Fibroblast of lung (primary cell): ENCODE measurements around the gene MEF2A. TPM values are rescaled to one million over a fixed set of nuclear protein-coding genes. Genes with fewer than 3 reads are reported as not detected.

Source experiments
- DNase-seq, 2 donors: peaks; one replicate each; pipeline versions ENCODE4 v3.0.0 to v3.0.0-alpha.2; 2010; ENCODE audit warnings: low read depth in 2 of 2
- H2AFZ ChIP-seq: 2 replicates; pipeline ENCODE4 v1.5.1; 2012; ENCODE audit warnings: low read length, control low read depth, inconsistent platforms
- H3K27ac ChIP-seq: 2 replicates; pipeline ENCODE4 v1.5.1; 2011; ENCODE audit warnings: low read length, control low read depth; ENCODE audit not compliant: insufficient read depth
- H3K27me3 ChIP-seq: 2 replicates; pipeline ENCODE4 v1.5.1; 2011; ENCODE audit warnings: mild to moderate bottlenecking, low read length; ENCODE audit not compliant: control insufficient read depth, insufficient read depth
- H3K36me3 ChIP-seq: 2 replicates; pipeline ENCODE4 v1.5.1; 2011; ENCODE audit warnings: low read length; ENCODE audit not compliant: control insufficient read depth, insufficient read depth
- H3K4me1 ChIP-seq: 2 replicates; pipeline ENCODE4 v1.5.1; 2011; ENCODE audit warnings: low read length; ENCODE audit not compliant: control insufficient read depth, insufficient read depth; ENCODE audit errors: extremely low read depth
- H3K4me2 ChIP-seq: 2 replicates; pipeline ENCODE4 v1.5.1; 2011; ENCODE audit warnings: low read length, control low read depth; ENCODE audit not compliant: insufficient read depth; ENCODE audit errors: extremely low read depth
- H3K4me3 ChIP-seq, 4 experiments: fragments of 200-600 bp in 1 of 4; sonication (generic) in 1 of 4; replicated peaks in 1 of 4; 2 replicates each; pipeline ENCODE4 v1.5.1; 2011 to 2016; ENCODE audit warnings: low read length in 4 of 4, low read depth in 3 of 4, mild to moderate bottlenecking in 3 of 4, control low read depth in 2 of 4, inconsistent platforms in 1 of 4, mixed read lengths in 1 of 4; ENCODE audit not compliant: insufficient read depth in 1 of 4; ENCODE audit errors: control extremely low read depth in 1 of 4
- H3K79me2 ChIP-seq: 2 replicates; pipeline ENCODE4 v1.5.1; 2012; ENCODE audit warnings: mild to moderate bottlenecking, low read length, inconsistent platforms; ENCODE audit not compliant: control insufficient read depth, insufficient read depth
- H3K9ac ChIP-seq: 2 replicates; pipeline ENCODE4 v1.5.1; 2011; ENCODE audit warnings: mild to moderate bottlenecking, low read length, control low read depth; ENCODE audit not compliant: insufficient read depth
- H3K9me3 ChIP-seq: 2 replicates; pipeline ENCODE4 v1.5.1; 2012; ENCODE audit warnings: low read depth, low read length; ENCODE audit not compliant: control insufficient read depth, insufficient read depth
- H4K20me1 ChIP-seq: 2 replicates; pipeline ENCODE4 v1.5.1; 2011; ENCODE audit warnings: low read length; ENCODE audit not compliant: control insufficient read depth, insufficient read depth; ENCODE audit errors: extremely low read depth
- CTCF ChIP-seq, 2 donors: IDR thresholded peaks in 1 of 2; conservative IDR thresholded peaks in 1 of 2; 1 replicate in 1 of 2; 2 replicates in 1 of 2; pipeline ENCODE4 v1.5.1; 2011 to 2012; ENCODE audit warnings: low read length in 2 of 2, control low read depth in 1 of 2, inconsistent platforms in 1 of 2, low read depth in 1 of 2, mild to moderate bottlenecking in 1 of 2
- EZH2 ChIP-seq: IDR thresholded peaks from 2 replicates; pipeline ENCODE4 v1.5.1; 2012; ENCODE audit warnings: low read length, control low read depth, mild to moderate bottlenecking; ENCODE audit errors: missing control alignments
- polyA plus RNA-seq, 2 donors: library from polyadenylated mRNA; depleted of rRNA in 1 of 2; stranded (reverse) in 1 of 2; unstranded in 1 of 2; fragments of >200 nt; gene quantifications; 2 replicates each; pipeline ENCODE4 v1.2.1, GENCODE V29; 2011 to 2012; ENCODE audit warnings: missing spikeins in 1 of 2
- total RNA-seq: library from RNA; depleted of rRNA; stranded (reverse); fragments of >200 nt; gene quantifications from 2 replicates; pipeline ENCODE4 v1.2.1, GENCODE V29; 2014

Gene MEF2A
- total and polyA plus RNA-seq, 2 donors (not counting 1 experiment from before 2014, with no cell fraction given) = 24.6 to 40.4 TPM

GRCh38 chr15:99584081-99584600 is 18.4 kb downstream of the MEF2A start:
- peaks cover 61% of the 10 kb centered on the region for H3K79me2 ChIP-seq
- no peak overlapping the region for H2AFZ ChIP-seq
- TF ChIP-seq CTCF (conservative IDR thresholded peaks at IDR 0.05 in 1 of 2, IDR thresholded peaks at IDR 0.05 in 1 of 2; ENCODE audit: low read depth in 1 of 2, low read length in 2 of 2) = no peak
- TF ChIP-seq EZH2 = no peak
- no peak for DNase-seq
- no peaks in the 10 kb centered on the region for H3K9me3 ChIP-seq
- H3K4me3 ChIP-seq = no peak overlapping the region
- no peak overlapping the region for H3K9ac ChIP-seq
- H4K20me1 ChIP-seq = peaks cover 2% of the 10 kb centered on the region
- no peaks in the 10 kb centered on the region for H3K36me3 ChIP-seq
- no peak overlapping the region for H3K27ac ChIP-seq
- no peaks in the 10 kb centered on the region for H3K27me3 ChIP-seq
- H3K4me2 ChIP-seq = no peak overlapping the region
- no peaks in the 10 kb centered on the region for H3K4me1 ChIP-seq

GRCh38 chr15:99586121-99586520 is 20.3 kb downstream of the MEF2A start:
- H3K27me3 ChIP-seq = no peaks in the 10 kb centered on the region

GRCh38 chr15:99589801-99590200 is 24.0 kb downstream of the MEF2A start:
- no peak overlapping the region for H3K4me3 ChIP-seq
- H3K27ac ChIP-seq = no peak overlapping the region
- H3K79me2 ChIP-seq = peaks cover 61% of the 10 kb centered on the region
- no peaks in the 10 kb centered on the region for H3K4me1 ChIP-seq
- H3K9me3 ChIP-seq = no peaks in the 10 kb centered on the region
- no peaks in the 10 kb centered on the region for H3K36me3 ChIP-seq
- H2AFZ ChIP-seq = no peak overlapping the region
- no peak overlapping the region for H3K9ac ChIP-seq
- TF ChIP-seq EZH2 (no peak), CTCF (conservative IDR thresholded peaks at IDR 0.05 in 1 of 2, IDR thresholded peaks at IDR 0.05 in 1 of 2; ENCODE audit: low read depth in 1 of 2, low read length in 2 of 2) (no peak)
- H3K27me3 ChIP-seq = no peaks in the 10 kb centered on the region
- no peak for DNase-seq
- H4K20me1 ChIP-seq = peaks cover 2% of the 10 kb centered on the region
- no peak overlapping the region for H3K4me2 ChIP-seq

More at GRCh38 chr15:99586121-99586520, 20.3 kb downstream of the MEF2A start:
- TF ChIP-seq CTCF (conservative IDR thresholded peaks at IDR 0.05 in 1 of 2, IDR thresholded peaks at IDR 0.05 in 1 of 2; ENCODE audit: low read depth in 1 of 2, low read length in 2 of 2) = no peak
- TF ChIP-seq EZH2 = no peak
- Histone ChIP-seq H3K4me3 (no peak overlapping the region), H3K9ac (no peak overlapping the region), H3K27ac (no peak overlapping the region), H3K9me3 (no peaks in the 10 kb centered on the region), H3K79me2 (peaks cover 60% of the 10 kb centered on the region), H3K4me2 (no peak overlapping the region), H3K36me3 (no peaks in the 10 kb centered on the region), H3K4me1 (no peaks in the 10 kb centered on the region), H4K20me1 (peaks cover 2% of the 10 kb centered on the region), H2AFZ (no peak overlapping the region)
- DNase-seq = no peak
